GM11168 (cell line): ENCODE results near the gene PRR11.
"Not testable (repeated sequence)": the region's sequence is repeated elsewhere in the genome, so short reads cannot be mapped to it uniquely, and the experiment has no call there.

Experiments
- in situ Hi-C: fragments of 300-500 bp; cut with MboI; formaldehyde crosslinking; loops from one replicate; pipeline ENCODE4 v1.12.0; 2022; ENCODE audit warnings: low sequenced_read_pairs; ENCODE audit not compliant: unreplicated experiment

The PRR11 gene

DNA sequence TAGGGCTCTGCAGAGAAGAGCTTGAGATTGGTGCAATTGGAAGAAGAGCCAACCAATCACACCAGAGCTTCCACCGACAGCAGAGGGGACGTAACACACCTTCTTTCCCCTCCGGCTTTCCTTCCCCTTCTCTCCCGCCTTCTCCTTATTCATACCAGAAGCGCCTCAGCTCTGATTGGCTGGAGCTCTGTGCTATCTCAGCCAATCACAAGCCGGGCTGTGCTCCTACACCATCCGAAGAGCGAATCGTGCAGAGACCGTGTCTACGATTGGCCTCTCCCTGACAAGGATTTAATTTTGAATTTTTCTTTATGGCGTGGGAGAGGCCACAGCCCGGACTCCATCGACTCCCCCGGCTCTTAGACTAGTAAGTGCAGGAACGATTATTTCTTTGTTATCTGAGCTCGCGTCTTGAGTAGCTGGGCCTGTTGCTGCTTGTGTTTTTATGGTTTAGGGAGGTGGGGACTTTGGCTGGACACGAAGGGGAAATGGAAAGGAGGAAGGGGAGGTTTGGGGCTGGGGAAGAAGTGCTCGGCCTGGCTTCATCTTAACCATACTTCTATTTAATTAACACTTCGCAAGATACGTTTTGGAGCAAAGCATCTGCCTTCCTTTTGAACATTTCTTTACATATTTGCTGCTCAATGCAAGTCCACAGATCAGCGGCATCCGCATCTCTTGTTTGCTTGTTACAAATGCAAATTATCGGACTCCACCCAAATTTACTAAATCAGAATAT, at the start of gene PRR11:
PRR11 (plus strand) TSS at position 308 of the 739 bp plus-strand sequence. CDS start 14,007 bp downstream, outside the sequence.
- in situ Hi-C loops: no loop called here

DNA sequence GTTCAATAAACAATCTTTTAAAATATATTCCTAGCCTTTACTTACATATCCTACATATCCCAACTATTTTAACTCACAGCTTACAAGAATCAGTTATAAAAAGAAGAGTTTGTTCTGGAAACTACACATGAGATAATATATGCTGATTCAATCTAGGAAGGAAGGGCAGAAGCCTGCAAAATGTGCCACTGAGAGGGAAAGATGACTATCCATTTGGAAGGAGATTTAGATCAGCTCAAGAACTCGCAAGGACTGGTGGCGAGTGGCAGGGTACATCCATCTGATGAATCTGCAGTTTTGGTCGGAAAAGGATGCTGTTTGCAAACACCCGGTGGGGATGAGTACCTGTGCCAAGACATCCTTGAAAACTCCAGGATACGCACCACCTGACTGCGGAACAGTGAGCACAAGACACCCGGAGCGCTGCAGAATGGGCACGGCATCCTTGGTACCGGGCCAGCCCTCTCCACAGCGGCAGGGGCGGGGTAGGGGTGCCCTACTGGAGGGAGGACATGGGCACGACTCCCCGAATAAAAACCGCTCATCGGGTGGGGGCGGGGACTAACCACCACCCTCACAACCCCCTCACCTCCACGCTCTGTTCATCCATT, 49.6 kb upstream of the PRR11 start:
- in situ Hi-C loops: no loop called here

DNA sequence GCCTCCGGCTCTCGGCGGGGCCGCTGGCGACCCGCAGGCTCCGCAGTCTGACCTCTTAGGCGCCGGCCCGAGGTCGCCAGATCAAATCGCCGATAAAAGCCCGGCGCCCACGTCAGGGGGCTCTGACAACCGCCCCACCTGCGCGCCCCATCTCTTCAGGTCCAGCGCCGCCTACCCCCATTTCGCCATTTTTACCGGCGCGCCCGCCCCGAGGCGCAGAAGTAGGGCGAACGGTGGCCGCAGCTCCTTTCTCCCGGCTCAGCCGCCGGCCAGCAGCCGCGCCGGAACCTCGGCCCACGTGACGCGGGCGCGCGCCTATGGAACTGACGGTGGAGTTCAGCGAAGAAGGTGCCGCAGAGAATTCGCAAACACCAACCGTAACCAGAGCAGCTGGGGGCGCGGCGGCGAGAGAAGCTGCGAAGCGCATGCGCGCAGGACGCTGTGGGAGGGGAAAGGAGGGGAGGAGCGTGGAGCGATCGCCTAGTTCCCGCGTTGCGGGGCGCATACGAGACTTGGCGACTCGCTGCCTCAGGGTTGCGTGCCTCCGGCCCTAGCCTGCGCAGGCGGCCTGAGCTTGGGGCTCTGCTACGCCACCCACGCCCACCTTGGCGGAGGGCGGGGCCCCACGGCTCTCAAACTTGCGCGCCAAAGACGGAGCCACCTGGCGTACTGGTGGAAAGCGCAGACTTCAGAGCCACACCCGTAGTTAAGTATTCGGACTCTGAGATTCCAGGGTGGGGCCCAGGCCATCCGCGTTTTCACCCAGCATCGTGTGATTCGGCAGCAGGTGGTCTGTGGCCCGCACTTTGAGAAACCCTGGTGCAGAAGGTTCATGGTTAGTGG, 48.9 kb upstream of the PRR11 start, which contains the start of gene TRIM37:
TRIM37 (minus strand) TSS at position 418 of the 843 bp plus-strand sequence. CDS start 419 bp downstream, outside the sequence.
- in situ Hi-C loops: no loop called here

DNA sequence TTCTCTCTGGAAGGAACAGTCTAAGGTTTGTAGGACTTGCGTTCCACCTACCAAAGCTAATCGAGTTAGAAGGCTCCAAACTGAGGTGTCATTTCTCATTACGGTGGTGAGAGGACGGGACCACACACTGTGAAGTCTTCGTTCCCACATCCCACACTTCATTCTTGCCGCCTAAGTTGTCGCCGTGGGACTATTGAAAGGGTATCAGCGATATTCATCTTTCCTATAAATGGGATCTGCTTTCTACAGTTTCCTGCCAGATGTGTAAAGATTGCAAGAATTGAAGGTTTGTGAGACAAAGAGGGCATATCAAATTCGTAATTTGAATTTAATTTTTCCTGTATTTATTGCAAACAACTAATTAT, 48.3 kb upstream of the PRR11 start:
- in situ Hi-C loops: no loop called here

DNA sequence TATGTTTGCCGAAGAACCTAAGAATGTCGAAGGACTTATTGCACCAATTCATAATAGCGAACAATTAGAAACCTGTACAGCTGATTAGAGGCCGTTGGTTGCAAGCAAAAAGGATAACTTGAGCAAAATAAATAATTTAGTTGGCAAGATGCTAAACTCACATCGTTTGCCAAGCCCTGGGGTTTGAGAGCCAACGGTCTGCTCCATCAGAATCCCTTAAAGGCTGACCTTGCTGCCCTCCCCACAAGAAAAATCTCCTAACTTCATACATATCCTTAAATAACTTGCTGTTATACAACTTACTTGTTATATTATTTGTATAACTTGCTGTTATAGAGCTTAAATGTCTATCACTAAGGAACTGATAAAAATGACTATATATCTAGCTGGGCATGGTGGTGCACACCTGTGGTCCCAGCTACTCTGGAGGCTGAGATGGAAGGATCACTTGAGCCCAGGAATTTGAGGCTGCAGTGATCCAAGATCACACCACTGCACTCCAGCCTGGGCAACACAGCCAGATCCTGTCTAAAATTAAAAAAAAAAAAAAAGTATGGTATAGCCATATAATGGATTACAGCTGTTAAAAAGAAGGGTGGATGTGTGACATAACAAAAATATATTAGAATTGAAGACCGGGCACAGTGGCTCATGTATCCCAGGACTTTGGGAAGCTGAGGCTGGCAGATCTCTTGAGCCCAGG, 47.0 kb upstream of the PRR11 start:
- in situ Hi-C loops: no loop called here

DNA sequence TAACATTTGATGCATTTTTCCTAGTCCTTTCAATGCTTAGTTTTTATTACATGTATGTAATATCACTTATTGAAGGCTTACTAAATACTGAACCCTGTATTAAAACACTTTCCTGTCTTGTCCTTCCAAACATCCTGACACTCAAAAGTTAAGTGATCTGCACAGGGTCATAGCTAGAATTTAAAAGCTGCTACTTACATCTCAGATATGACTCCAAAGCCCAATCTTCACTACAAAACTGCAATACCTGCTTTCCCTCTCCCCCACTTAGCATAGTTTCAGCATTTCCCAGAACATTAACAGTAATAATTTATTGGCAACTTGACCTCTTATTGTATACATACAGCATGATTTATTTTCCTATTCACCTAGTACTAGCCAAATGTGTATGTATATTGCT, 44.6 kb upstream of the PRR11 start:
- in situ Hi-C loops: no loop called here

DNA sequence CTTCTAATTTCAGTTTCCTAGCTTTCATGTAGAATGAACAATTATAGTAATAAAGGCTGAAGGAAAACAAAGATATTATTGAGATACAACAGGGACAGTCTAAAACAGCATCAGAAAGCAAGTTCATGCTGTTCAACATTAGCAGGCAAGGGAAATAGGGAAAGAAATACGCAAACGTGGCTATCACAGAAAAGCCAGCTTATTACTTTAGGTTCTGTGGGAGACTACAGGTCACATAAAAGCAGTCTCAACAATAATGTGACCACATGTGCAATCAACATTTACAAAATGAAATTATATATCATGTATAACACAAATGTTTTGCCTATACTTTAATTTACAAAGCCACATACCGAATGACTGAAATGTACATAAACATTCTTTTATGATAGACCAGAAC, 44.0 kb upstream of the PRR11 start:
- in situ Hi-C loops: no loop called here

DNA sequence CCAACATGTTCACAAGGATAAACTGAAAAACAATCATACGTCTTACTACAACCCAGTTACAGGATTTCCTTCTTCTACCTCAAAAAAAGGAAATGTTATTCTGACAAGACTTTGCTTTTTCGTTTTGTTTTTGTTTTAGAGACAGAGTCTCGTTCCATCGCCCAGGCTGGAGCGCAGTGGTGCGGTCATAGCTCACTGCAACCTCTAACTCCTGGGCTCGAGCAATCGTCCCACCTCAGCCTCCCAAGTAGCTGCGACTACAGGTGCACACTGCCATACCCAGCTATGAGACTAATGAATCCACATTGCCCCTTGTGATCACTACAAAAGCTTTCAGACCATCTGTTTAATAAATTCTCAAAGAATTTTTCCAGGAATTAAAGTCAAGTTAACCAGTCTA, 40.1 kb upstream of the PRR11 start:
- in situ Hi-C loops: no loop called here

DNA sequence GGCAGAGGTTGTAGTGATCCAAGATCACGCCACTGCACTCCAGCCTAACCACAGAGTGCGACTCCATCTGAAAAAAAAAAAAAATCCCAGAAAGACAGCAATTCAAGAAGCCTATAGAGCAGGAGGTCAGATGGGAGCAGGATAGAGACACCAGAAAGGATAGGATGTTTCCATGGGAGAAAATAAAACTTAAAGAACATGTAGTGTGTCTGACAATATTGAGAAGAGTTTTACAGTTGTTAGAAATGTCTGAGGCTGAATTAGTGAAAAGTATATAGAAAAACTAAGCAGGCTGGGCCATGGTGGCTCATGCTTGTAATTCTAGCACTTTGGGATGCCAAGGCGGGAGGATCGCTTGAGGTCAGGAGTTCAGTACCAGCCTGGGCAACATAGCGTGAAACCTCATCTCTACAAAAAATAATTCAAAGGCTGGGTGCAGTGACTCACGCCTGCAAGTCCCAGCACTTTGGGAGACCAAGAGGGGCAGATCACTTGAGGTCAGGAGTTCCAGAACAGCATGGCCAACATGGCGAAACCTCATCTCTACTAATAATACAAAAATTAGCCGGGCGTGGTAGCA, 33.6 kb upstream of the PRR11 start:
- in situ Hi-C loops: no loop called here

DNA sequence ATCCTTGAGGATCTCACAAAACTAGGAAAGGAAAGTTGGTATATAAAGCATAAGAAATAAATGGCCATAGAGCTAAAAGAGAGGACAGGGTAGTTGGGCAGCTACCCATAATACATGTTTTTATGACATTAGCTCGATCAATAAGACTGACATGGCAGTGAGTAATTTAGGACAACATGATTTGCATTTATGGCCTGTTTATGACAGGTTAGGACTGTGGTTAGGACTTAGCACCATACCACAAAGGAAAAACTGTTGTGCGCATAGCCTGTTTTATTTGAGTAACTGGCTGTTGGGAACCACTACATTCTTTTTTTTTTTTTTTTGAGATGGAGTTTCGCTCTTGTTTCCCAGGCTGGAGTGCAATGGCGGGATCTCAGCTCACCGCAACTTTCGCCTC, 30.9 kb upstream of the PRR11 start:
- in situ Hi-C loops: no loop called here

DNA sequence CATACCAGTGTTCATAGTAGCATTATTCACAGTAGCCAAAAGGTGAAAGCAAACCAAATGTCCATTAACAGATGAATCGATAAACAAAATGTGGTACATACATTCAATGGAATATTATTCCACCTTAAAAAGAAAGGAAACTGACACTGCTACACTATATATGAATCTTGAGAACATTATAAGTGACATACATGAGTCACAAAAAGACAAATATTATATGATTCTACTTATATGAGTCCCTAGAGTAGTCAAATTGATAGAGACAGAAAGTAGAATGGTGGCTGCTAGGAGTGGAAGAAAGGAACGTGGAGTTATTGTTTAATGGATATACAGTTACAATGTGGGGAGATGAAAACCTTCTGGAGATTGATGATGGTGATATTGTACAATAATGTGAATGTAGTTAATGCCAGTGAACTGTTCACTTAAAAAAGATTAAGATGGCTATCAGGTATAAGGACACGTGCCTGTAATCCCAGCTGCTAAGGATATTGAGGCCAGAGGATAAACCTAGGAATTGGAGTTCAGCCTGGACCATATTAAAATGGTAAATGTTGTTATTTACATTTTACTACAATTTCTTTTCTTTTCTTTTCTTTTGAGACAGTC, 28.6 kb upstream of the PRR11 start:
- in situ Hi-C loops: no loop called here

DNA sequence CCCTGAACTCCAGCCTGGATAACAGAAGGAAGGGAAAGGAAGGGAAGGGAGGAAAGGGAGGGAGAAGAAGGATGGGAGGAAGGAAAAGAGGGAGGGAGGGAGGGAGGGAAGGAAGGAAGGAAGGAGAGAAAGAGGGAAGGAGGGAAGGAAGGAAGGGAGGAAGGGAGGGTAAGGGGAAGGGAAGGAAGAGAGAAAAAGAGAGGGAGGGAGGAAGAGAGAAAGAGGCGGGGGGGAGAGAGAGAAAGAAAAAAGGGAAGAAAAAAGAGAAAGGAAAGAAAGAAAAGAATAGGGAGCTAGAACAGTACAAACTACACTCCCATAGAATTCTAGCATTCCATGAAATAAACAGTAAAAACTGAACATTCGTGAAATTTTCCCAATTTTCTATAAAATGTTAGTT, 25.7 kb upstream of the PRR11 start:
- in situ Hi-C loops: no loop called here

DNA sequence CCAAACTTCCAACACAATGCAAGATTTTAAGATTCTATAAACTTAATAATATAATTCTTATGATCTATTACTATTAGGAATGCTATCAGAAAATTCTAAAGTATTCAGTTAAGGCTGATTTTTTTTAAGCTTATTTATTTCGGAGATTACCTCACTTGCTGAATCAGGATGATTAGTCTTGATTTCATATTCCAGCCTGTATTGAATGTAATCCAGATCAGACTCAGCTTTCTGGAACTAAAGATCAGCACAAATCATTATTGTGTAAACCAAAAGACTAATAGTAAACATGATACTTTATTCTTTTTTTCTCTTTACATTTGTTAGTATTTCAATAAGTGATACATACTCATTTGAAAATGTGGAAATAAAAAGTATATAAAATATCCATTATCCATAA, 24.4 kb upstream of the PRR11 start:
- in situ Hi-C loops: no loop called here

DNA sequence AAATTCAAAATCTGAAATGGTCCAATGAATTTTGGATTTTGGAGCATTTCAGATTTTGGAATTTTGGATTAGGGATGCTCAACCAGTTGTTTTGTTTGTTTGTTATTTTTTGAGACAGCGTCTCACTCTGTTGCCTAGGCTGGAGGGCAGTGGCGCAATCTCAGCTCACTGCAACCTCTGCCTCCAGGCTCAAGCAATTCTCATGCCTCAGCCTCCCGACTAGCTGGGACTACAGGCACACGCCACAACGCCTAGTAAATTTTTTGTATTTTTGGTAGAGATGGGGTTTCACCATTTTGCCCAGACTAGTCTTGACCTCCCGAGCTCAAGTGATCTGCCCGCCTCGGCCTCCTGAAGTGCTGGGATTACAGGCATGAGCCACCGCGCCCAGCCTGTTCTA, 17.2 kb upstream of the PRR11 start:
- in situ Hi-C loops: not testable (repeated sequence)

DNA sequence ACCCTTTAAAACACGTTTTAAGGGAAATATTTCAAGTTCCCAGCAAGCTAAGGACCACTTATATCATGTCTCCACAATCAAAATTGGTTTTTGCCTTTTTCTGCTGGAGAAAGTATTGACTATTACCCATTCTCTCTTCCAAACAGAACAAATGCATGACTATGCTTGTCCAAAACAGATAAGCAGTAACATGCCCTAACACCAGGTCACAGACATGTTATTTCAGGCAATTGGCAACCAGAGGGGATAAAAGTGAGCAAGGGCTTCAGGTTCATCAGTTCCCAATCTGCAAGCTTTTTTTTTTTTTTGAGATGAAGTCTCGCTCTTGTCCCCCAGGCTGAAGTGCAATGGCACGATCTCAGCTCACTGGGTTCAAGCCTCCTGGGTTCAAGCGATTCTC, 15.6 kb upstream of the PRR11 start:
- in situ Hi-C loops: no loop called here

DNA sequence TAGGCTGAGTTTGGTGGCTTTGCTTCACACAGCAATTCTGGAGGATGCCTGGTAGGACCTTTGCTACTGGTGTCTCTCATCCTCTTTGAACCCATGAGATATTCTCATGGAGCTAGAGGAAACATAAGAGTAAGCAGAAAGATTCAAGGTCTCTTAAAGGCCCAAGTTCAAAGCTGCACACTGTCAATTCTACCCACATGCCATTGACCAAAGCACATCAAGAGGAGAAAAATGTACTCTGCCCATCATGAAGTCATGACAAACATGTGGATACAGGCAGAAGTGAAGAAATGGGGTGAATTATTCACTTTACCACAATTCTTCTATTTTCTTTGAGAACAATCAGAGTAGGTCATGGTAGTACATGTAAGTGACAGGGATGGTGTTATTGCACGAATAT, 13.7 kb upstream of the PRR11 start:
- in situ Hi-C loops: no loop called here

DNA sequence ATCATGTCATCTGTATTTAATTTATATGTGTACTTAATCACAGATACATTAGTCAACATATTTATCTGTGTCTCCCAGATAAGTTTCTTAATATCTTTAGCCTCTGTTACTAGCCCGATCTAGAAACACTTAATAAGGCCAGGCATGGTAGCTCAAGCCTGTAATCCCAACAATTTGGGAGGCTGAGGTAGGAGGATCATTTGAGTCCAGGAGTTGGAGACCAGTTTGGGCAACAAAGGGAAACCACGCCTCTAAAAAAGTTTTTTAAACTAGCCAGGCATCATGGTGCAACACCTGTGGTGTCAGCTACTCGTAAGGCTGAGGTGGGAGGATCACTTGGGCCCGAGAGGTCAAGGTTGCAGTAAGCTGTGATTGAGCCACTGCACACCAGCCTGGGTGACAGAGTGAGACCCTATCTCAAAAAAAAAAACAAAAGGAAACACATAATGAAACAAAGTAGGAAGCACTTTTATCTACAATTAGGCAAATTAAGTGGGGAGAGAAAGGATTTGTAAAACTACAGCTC, 9.9 kb upstream of the PRR11 start:
- in situ Hi-C loops: no loop called here

DNA sequence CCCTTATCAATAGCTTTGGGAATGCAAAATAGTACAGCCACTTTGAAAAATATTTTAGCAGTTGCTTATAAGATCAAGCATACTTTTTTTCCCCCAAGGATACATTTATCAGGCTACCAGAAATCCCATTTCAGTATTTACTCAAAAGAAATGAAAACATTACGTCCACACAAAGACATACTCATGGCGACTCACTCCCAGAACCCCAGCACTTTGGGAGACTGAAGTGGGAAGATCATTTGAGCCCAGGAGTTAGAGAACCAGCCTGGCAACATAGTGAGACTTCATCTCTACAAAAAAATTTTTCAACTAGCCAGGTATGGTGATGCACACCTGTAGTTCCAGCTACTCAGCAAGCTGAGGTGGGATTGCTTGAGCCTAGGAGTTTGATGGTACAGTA, 6.5 kb upstream of the PRR11 start:
- in situ Hi-C loops: no loop called here

DNA sequence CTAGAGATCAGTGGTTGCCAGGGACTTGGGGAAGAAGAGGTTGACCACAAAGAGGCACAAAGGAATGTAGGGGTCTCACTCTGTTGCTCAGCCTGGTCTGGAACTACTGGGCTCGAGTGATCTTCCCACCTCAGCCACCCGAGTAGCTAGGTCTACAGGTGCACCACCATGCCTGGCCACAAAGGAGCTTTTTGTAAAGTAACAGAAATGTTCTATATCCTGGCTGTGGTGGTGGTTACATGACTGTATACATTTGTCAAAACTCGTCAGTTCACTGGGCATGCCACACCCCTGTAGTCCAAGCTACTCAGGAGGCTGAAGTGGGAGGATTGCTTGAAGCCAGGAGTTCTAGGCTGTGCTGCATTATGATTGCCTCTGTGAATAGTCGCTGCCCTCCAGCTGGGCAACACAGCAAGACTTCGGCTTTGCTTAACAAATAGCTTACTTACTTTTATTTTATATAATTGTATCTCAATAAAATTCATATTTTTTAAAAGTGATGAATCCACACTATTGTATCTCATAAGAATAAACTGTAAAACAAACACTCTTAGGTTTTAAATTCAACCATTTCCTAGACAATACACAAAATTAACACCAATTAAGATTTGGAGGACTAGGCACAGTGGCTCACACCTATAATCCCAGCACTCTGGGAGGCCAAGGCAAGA, 5.6 kb upstream of the PRR11 start:
- in situ Hi-C loops: no loop called here
